Fibroblast of lung (primary cell): ENCODE data around the gene EFR3B. TPM values are rescaled to one million over a fixed set of nuclear protein-coding genes. Genes with fewer than 3 reads are reported as not detected.
A peak's percentile ranks its signal among the peaks of the same experiment; 100 is the strongest.
"Not testable (repeated sequence)": the region's sequence is repeated elsewhere in the genome, so short reads cannot be mapped to it uniquely, and the experiment has no call there.

ENCODE experiments used
- DNase-seq, 2 donors: peaks; one replicate each; pipeline versions ENCODE4 v3.0.0 to v3.0.0-alpha.2; 2010; ENCODE audit warnings: low read depth in 2 of 2
- H2AFZ ChIP-seq: 2 replicates; pipeline ENCODE4 v1.5.1; 2012; ENCODE audit warnings: low read length, control low read depth, inconsistent platforms
- H3K27ac ChIP-seq: 2 replicates; pipeline ENCODE4 v1.5.1; 2011; ENCODE audit warnings: low read length, control low read depth; ENCODE audit not compliant: insufficient read depth
- H3K27me3 ChIP-seq: 2 replicates; pipeline ENCODE4 v1.5.1; 2011; ENCODE audit warnings: mild to moderate bottlenecking, low read length; ENCODE audit not compliant: control insufficient read depth, insufficient read depth
- H3K36me3 ChIP-seq: 2 replicates; pipeline ENCODE4 v1.5.1; 2011; ENCODE audit warnings: low read length; ENCODE audit not compliant: control insufficient read depth, insufficient read depth
- H3K4me1 ChIP-seq: 2 replicates; pipeline ENCODE4 v1.5.1; 2011; ENCODE audit warnings: low read length; ENCODE audit not compliant: control insufficient read depth, insufficient read depth; ENCODE audit errors: extremely low read depth
- H3K4me2 ChIP-seq: 2 replicates; pipeline ENCODE4 v1.5.1; 2011; ENCODE audit warnings: low read length, control low read depth; ENCODE audit not compliant: insufficient read depth; ENCODE audit errors: extremely low read depth
- H3K4me3 ChIP-seq, 4 experiments: fragments of 200-600 bp in 1 of 4; sonication (generic) in 1 of 4; replicated peaks in 1 of 4; 2 replicates each; pipeline ENCODE4 v1.5.1; 2011 to 2016; ENCODE audit warnings: low read length in 4 of 4, low read depth in 3 of 4, mild to moderate bottlenecking in 3 of 4, control low read depth in 2 of 4, inconsistent platforms in 1 of 4, mixed read lengths in 1 of 4; ENCODE audit not compliant: insufficient read depth in 1 of 4; ENCODE audit errors: control extremely low read depth in 1 of 4
- H3K79me2 ChIP-seq: 2 replicates; pipeline ENCODE4 v1.5.1; 2012; ENCODE audit warnings: mild to moderate bottlenecking, low read length, inconsistent platforms; ENCODE audit not compliant: control insufficient read depth, insufficient read depth
- H3K9ac ChIP-seq: 2 replicates; pipeline ENCODE4 v1.5.1; 2011; ENCODE audit warnings: mild to moderate bottlenecking, low read length, control low read depth; ENCODE audit not compliant: insufficient read depth
- H3K9me3 ChIP-seq: 2 replicates; pipeline ENCODE4 v1.5.1; 2012; ENCODE audit warnings: low read depth, low read length; ENCODE audit not compliant: control insufficient read depth, insufficient read depth
- H4K20me1 ChIP-seq: 2 replicates; pipeline ENCODE4 v1.5.1; 2011; ENCODE audit warnings: low read length; ENCODE audit not compliant: control insufficient read depth, insufficient read depth; ENCODE audit errors: extremely low read depth
- CTCF ChIP-seq, 2 donors: IDR thresholded peaks in 1 of 2; conservative IDR thresholded peaks in 1 of 2; 1 replicate in 1 of 2; 2 replicates in 1 of 2; pipeline ENCODE4 v1.5.1; 2011 to 2012; ENCODE audit warnings: low read length in 2 of 2, control low read depth in 1 of 2, inconsistent platforms in 1 of 2, low read depth in 1 of 2, mild to moderate bottlenecking in 1 of 2
- EZH2 ChIP-seq: IDR thresholded peaks from 2 replicates; pipeline ENCODE4 v1.5.1; 2012; ENCODE audit warnings: low read length, control low read depth, mild to moderate bottlenecking; ENCODE audit errors: missing control alignments
- polyA plus RNA-seq, 2 donors: library from polyadenylated mRNA; depleted of rRNA in 1 of 2; stranded (reverse) in 1 of 2; unstranded in 1 of 2; fragments of >200 nt; gene quantifications; 2 replicates each; pipeline ENCODE4 v1.2.1, GENCODE V29; 2011 to 2012; ENCODE audit warnings: missing spikeins in 1 of 2
- total RNA-seq: library from RNA; depleted of rRNA; stranded (reverse); fragments of >200 nt; gene quantifications from 2 replicates; pipeline ENCODE4 v1.2.1, GENCODE V29; 2014

The EFR3B gene
- total and polyA plus RNA-seq, 2 donors (not counting 1 experiment from before 2014, with no cell fraction given): 0.03 to 0.50 TPM

GRCh38 chr2:25098056-25098455 lies 56.2 kb downstream of the EFR3B start:
- H3K9ac ChIP-seq: no peak overlapping the region
- H3K27me3 ChIP-seq: no peaks in the 10 kb centered on the region
- H3K27ac ChIP-seq: no peak overlapping the region
- no peaks in the 10 kb centered on the region for H4K20me1 ChIP-seq
- H3K36me3 ChIP-seq: no peaks in the 10 kb centered on the region
- H3K4me2 ChIP-seq: no peak overlapping the region
- no peak overlapping the region for H2AFZ ChIP-seq
- no peaks in the 10 kb centered on the region for H3K9me3 ChIP-seq
- no peak for DNase-seq
- H3K79me2 ChIP-seq: no peaks in the 10 kb centered on the region
- no peaks in the 10 kb centered on the region for H3K4me1 ChIP-seq
- H3K4me3 ChIP-seq: no peak overlapping the region
- TF ChIP-seq EZH2 (no peak), CTCF (conservative IDR thresholded peaks at IDR 0.05 in 1 of 2, IDR thresholded peaks at IDR 0.05 in 1 of 2; ENCODE audit: low read depth in 1 of 2, low read length in 2 of 2) (no peak)

GRCh38 chr2:25098670-25099486 lies 57.0 kb downstream of the EFR3B start:
- H3K36me3 ChIP-seq: no peaks in the 10 kb centered on the region
- no peak overlapping the region for H3K9ac ChIP-seq
- H3K4me2 ChIP-seq: no peak overlapping the region
- H3K27me3 ChIP-seq: no peaks in the 10 kb centered on the region
- no peaks in the 10 kb centered on the region for H3K79me2 ChIP-seq
- no peak overlapping the region for H3K4me3 ChIP-seq
- TF ChIP-seq EZH2 (no peak), CTCF (conservative IDR thresholded peaks at IDR 0.05 in 1 of 2, IDR thresholded peaks at IDR 0.05 in 1 of 2; ENCODE audit: low read depth in 1 of 2, low read length in 2 of 2) (no peak)
- no peaks in the 10 kb centered on the region for H3K4me1 ChIP-seq
- H4K20me1 ChIP-seq: no peaks in the 10 kb centered on the region
- H2AFZ ChIP-seq: peak overlapping the region; percentile 15
- no peak overlapping the region for H3K27ac ChIP-seq
- no peaks in the 10 kb centered on the region for H3K9me3 ChIP-seq
- DNase-seq: peak in 1 of 2 donors; percentile 74

GRCh38 chr2:25102352-25102751 lies 60.5 kb downstream of the EFR3B start:
- not testable (repeated sequence) for H3K9ac ChIP-seq, H3K4me3 ChIP-seq, H3K36me3 ChIP-seq, H3K27me3 ChIP-seq, DNase-seq, H3K9me3 ChIP-seq, H3K4me2 ChIP-seq, H4K20me1 ChIP-seq, H2AFZ ChIP-seq, H3K79me2 ChIP-seq, H3K27ac ChIP-seq, H3K4me1 ChIP-seq
